ENCODE data around the gene SRRD.
"Not testable (repeated sequence)": the region's sequence is repeated elsewhere in the genome, so short reads cannot be mapped to it uniquely, and the experiment has no call there.

SRRD gene

DNA sequence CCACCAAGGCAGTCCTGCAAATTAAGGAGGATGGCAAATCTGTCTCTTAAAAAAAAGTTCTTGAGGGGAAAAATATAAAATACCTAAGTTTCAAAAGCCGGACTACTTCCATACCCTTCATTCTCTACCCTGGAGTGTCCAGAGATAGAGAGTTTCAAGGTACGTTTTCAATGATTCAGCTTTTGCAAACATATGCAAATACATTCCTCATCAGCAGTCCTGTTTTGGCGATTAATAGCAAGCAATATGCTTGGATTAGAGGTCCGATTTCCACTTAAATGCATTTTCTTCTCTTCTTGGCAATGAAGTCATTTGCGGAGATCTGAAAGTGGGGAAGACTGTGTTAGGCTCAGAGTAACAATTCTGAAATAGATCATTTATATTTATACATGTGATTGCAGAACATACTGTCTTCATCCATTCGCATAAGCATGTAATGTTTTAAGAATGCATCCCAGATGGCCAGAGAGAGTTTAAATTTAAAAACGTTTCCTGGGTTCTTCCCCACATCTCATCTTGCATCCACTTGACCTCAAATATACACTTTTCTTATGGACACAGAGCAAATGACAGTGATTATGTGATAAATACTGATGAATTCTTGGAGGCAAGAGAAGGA lies 42.4 kb downstream of the SRRD start:
- no peak for DNase-seq

GRCh38 chr22:26527167-26527566 lies 43.5 kb downstream of the SRRD start:
- DNase-seq = no peak

DNA sequence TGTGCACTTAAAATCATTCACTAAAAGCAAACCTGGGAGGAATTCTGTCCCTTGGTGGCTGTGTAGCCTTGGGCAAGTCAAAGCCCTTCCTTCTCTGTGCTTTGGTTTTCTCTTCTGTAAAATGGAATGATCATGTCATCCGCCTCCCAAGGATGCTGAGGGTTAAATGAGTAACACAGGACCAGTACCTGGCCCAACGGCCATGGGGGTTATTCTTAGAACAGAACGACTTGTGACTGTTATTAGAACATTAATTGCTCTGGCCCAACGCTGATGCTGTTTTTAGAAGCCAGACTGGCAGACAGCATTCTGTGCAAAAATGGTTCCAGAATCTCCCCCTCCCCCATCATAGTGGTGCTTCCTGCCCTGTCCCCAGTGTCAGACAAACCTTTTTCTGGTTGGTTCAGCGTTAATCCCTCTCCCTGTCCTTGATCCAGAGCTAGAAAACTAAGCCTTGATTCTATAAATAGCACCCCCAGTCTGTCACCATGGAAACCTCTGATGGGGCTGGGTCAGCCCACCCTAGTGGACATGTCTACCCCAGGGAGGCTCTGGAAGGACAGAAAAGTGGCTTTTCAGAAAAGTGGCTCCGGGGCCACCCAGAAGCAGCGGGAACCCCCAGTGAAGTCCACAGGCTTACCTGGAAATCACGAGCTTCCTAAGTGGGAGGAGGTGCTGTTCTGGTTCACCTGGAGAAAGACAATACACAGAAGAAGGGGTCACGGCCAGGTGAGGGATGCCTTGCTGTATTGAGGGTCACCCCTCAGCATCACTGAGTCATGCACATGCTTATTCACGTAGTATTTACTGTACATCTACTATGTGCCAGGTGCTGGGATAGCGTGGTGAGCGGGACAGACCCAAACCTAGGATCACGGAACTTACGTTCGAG lies 44.1 kb downstream of the SRRD start:
- no peak for DNase-seq

- not testable (repeated sequence) for DNase-seq
Observed at GRCh38 chr22:26528518-26528917, 44.8 kb downstream of the SRRD start.

- DNase-seq = no peak
Observed at GRCh38 chr22:26529345-26529744, 45.7 kb downstream of the SRRD start.

- no peak for DNase-seq
Observed at GRCh38 chr22:26534171-26534855, 50.6 kb downstream of the SRRD start.

- no peak for DNase-seq
Observed at GRCh38 chr22:26534874-26535602, 51.4 kb downstream of the SRRD start.

GRCh38 chr22:26535603-26535908 lies 51.9 kb downstream of the SRRD start:
- DNase-seq = no peak

DNA sequence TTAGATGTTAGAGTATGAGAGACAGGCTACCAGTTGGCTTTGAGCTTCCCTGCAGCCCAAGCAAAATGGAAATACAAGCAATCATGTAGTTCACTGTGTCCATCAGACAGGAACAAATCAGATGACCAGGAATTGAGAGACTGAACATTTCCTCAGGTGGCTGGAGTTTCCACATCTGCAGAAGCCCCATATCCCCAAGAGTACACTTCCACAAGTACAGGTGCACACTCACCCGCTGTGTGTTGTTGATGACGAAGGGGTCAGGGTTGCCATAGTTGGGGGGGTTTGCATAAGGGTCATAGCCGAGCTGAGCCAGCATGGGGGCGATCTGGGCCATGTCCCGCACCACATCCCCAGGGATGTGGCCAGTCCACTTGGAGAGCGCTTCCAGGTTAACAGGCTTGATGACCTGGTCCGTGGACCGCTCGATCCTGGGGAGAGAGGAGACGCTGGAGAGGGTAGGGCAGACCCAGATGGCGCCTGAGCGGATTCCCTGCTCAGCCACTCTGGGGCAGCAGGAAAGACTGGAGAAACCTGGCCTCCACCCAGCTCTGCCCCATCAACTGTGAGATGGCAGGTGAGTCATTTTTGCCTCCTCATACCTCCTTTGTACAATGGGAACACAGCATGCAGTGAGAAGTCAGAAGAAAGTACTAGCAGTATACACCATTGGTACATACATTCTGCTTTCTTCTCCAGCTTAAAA lies 52.5 kb downstream of the SRRD start:
- no peak for DNase-seq

GRCh38 chr22:26536762-26537134 lies 53.1 kb downstream of the SRRD start:
- DNase-seq = no peak

GRCh38 chr22:26540119-26540518 lies 56.4 kb downstream of the SRRD start:
- DNase-seq = no peak

DNA sequence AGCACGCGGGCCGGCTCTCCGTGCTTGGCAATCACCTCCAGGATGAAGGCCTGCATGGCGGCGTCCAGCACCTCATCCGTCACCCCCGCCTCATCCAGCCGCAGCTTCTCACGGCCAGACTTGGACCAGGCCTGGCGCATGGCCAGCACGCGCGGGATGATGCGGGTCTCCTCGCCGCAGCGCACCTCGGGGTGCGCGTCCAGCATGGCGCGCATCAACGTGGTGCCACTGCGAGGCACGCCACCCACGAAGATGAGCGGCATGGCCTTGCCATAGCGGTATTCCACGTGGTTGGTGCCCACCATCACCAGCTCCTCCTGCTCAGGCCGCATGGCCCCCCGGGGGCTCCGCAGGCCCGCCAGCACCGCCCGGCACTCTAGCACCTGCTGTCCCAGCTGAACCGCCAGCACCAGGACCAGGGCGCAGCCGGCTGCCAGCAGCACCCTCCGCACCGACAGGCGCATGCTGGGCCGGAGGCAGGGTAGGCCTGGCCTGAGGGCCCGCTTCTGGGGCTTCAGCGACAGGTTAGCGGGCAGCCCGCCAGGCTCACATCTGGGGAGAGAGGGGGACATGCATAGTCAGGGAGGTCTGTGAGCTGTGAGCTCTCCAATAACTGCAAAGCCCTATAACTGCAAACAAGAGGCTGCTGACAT lies 57.6 kb downstream of the SRRD start:
- no peak for DNase-seq

- DNase-seq = no peak
Observed at GRCh38 chr22:26542831-26543230, 59.2 kb downstream of the SRRD start.

Data from COR-L47 (cell line).